ENCODE measurements around the gene ARRDC2. TPM values are rescaled to one million over a fixed set of nuclear protein-coding genes. Genes with fewer than 3 reads are reported as not detected.
A peak's percentile ranks its signal among the peaks of the same experiment; 100 is the strongest.

Gene ARRDC2
- polyA plus RNA-seq, 3 donors: 13.8 to 99.8 (median 23.9) TPM

- H3K36me3 ChIP-seq (replicated peaks in 1 of 2; ENCODE audit: control insufficient read depth in 1 of 2, insufficient read depth in 2 of 2, low read length in 2 of 2): peaks cover 62 to 73% of the 10 kb centered on the region in 2 donors
- no peak for DNase-seq
- peaks cover 0 to 5% (median 4%) of the 10 kb centered on the region in 3 donors for H3K27me3 Mint-ChIP-seq (ENCODE audit: low read depth in 3 of 3)
- peaks cover 65 to 72% of the 10 kb centered on the region in 2 donors for H3K36me3 Mint-ChIP-seq
- intact Hi-C loops (cut with micrococcal nuclease): loop anchor here in 1 of 2 donors (5.0 kb wide), 1 partner anchor 239 kb away; no protein-coding TSS in a partner anchor
- H3K9me3 ChIP-seq (replicated peaks in 1 of 2; ENCODE audit: control insufficient read depth in 1 of 2, insufficient read depth in 1 of 2, low read length in 2 of 2): no peaks in the 10 kb centered on the region
- H3K4me1 Mint-ChIP-seq: peaks cover 49% of the 10 kb centered on the region
- peaks cover 0 to 2% (median 0%) of the 10 kb centered on the region in 7 donors for H3K9me3 Mint-ChIP-seq
- H3K4me3 Mint-ChIP-seq: no peak overlapping the region
- peaks cover 37 to 40% of the 10 kb centered on the region in 2 donors for H3K4me1 ChIP-seq (ENCODE audit: control insufficient read depth in 1 of 2, insufficient read depth in 2 of 2, low read length in 2 of 2)
- no peak overlapping the region for H3K4me3 ChIP-seq (replicated peaks in 1 of 3; ENCODE audit: low read depth in 2 of 3, low read length in 3 of 3)
- no peak overlapping the region for H3K4me2 ChIP-seq (replicated peaks; ENCODE audit: extremely low read depth, low read length, poor library complexity, severe bottlenecking)
- no peaks in the 10 kb centered on the region for H3K27me3 ChIP-seq (ENCODE audit: control insufficient read depth in 2 of 2, insufficient read depth in 2 of 2, low read length in 2 of 2)
- peak overlapping the region in 2 of 7 donors; percentile 40 to 82 for H3K27ac Mint-ChIP-seq
- peaks cover 9% of the 10 kb centered on the region for H3K79me2 ChIP-seq (ENCODE audit: insufficient read depth, low read length)
- peak overlapping the region in 1 of 2 donors; percentile 7 for H3K27ac ChIP-seq (ENCODE audit: low read depth in 1 of 2, low read length in 2 of 2)
- 91% methylated on average over 17 of the region's 17 CpGs for WGBS (ENCODE audit: insufficient coverage)
- no peak for TF ChIP-seq CTCF (IDR thresholded peaks at IDR 0.05)
- no peak overlapping the region for H3K9ac ChIP-seq (ENCODE audit: insufficient read depth, low read length, poor library complexity, severe bottlenecking)
- H2AFZ ChIP-seq (ENCODE audit: insufficient read depth, low read depth, low read length, poor library complexity, severe bottlenecking): no peak overlapping the region
- peaks cover 46% of the 10 kb centered on the region for H4K20me1 ChIP-seq (ENCODE audit: insufficient read depth, low read length)
Measured at GRCh38 chr19:18013210-18014111, 5.5 kb downstream of the ARRDC2 start.

DNA sequence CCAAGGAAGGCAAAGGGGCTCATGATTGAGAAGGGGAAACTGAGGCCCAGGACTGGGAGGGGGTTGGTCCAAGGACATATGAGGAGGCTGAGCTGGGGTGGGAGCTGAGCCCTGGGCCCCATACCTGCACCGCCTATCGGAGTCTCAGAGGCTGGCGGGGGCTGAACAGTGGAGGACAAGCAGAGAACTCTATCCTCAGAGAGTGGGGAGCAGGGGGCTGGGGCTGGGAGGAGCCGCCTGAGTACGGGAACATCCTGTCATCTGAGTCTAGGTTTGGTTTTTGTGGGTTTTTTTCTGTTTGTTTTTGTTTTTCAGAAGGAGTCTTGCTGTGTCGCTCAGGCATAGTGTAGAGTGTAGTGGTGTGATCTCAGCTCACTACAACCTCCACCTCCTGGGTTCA is 6.2 kb downstream of the ARRDC2 start:
- Histone ChIP-seq H4K20me1 (ENCODE audit: insufficient read depth, low read length) (peaks cover 39% of the 10 kb centered on the region), H3K4me2 (replicated peaks; ENCODE audit: extremely low read depth, low read length, poor library complexity, severe bottlenecking) (no peak overlapping the region), H3K9ac (ENCODE audit: insufficient read depth, low read length, poor library complexity, severe bottlenecking) (no peak overlapping the region), H3K4me1 (ENCODE audit: control insufficient read depth in 1 of 2, insufficient read depth in 2 of 2, low read length in 2 of 2) (peaks cover 36 to 40% of the 10 kb centered on the region in 2 donors), H3K27ac (ENCODE audit: low read depth in 1 of 2, low read length in 2 of 2) (no peak overlapping the region), H2AFZ (ENCODE audit: insufficient read depth, low read depth, low read length, poor library complexity, severe bottlenecking) (no peak overlapping the region), H3K79me2 (ENCODE audit: insufficient read depth, low read length) (peaks cover 4% of the 10 kb centered on the region), H3K27me3 (ENCODE audit: control insufficient read depth in 2 of 2, insufficient read depth in 2 of 2, low read length in 2 of 2) (no peaks in the 10 kb centered on the region), H3K36me3 (replicated peaks in 1 of 2; ENCODE audit: control insufficient read depth in 1 of 2, insufficient read depth in 2 of 2, low read length in 2 of 2) (peaks cover 55 to 66% of the 10 kb centered on the region in 2 donors), H3K4me3 (replicated peaks in 1 of 3; ENCODE audit: low read depth in 2 of 3, low read length in 3 of 3) (no peak overlapping the region), H3K9me3 (replicated peaks in 1 of 2; ENCODE audit: control insufficient read depth in 1 of 2, insufficient read depth in 1 of 2, low read length in 2 of 2) (no peaks in the 10 kb centered on the region)
- Mint-ChIP-seq H3K27me3 (ENCODE audit: low read depth in 3 of 3) (peaks cover 0 to 5% (median 0%) of the 10 kb centered on the region in 3 donors), H3K4me3 (no peak overlapping the region), H3K36me3 (peaks cover 57 to 65% of the 10 kb centered on the region in 2 donors), H3K27ac (peak overlapping the region in 6 of 7 donors; percentile 6 to 83 (median 46)), H3K4me1 (peaks cover 48% of the 10 kb centered on the region), H3K9me3 (peaks cover 0 to 2% (median 0%) of the 10 kb centered on the region in 7 donors)
- TF ChIP-seq CTCF (IDR thresholded peaks at IDR 0.05): no peak
- no peak for DNase-seq
- 100% methylated on average over 1 of the region's 6 CpGs for WGBS (ENCODE audit: insufficient coverage)
- intact Hi-C loops (cut with micrococcal nuclease): loop anchor here in 1 of 2 donors (5.0 kb wide), 1 partner anchor 238 kb away; no protein-coding TSS in a partner anchor

All from CD14-positive monocyte (primary cell).